Hepatocyte (in vitro differentiated cells): ENCODE data around the gene SND1. TPM values are rescaled to one million over a fixed set of nuclear protein-coding genes. Genes with fewer than 3 reads are reported as not detected.
"Not testable (repeated sequence)": the region's sequence is repeated elsewhere in the genome, so short reads cannot be mapped to it uniquely, and the experiment has no call there.

Experiments used
- DNase-seq: peaks from one replicate; pipeline ENCODE4 v3.0.0-alpha.2; 2016; ENCODE audit warnings: low spot score
- H2AFZ ChIP-seq: fragments of 200-600 bp; sonication (generic); 2 replicates; pipeline ENCODE4 v1.6.0; 2016; ENCODE audit warnings: antibody characterized with exemption, mild to moderate bottlenecking
- H3K27ac ChIP-seq: fragments of 200-600 bp; sonication (generic); 2 replicates; pipeline ENCODE4 v1.5.1; 2016; ENCODE audit warnings: mild to moderate bottlenecking
- H3K27me3 ChIP-seq: fragments of 200-600 bp; sonication (generic); 2 replicates; pipeline ENCODE4 v1.6.1; 2016
- H3K36me3 ChIP-seq: fragments of 200-600 bp; sonication (generic); replicated peaks from 2 replicates; pipeline ENCODE4 v1.5.1; 2016; ENCODE audit warnings: low read depth; ENCODE audit not compliant: insufficient read depth
- H3K4me1 ChIP-seq: fragments of 200-600 bp; sonication (generic); 2 replicates; pipeline ENCODE4 v1.5.1; 2016; ENCODE audit warnings: mild to moderate bottlenecking, moderate library complexity; ENCODE audit not compliant: insufficient read depth
- H3K4me2 ChIP-seq: fragments of 200-600 bp; sonication (generic); 2 replicates; pipeline ENCODE4 v1.6.0; 2016
- H3K4me3 ChIP-seq: fragments of 200-600 bp; sonication (generic); 2 replicates; pipeline ENCODE4 v1.5.1; 2016; ENCODE audit warnings: mild to moderate bottlenecking
- H3K79me2 ChIP-seq: fragments of 200-600 bp; sonication (generic); 2 replicates; pipeline ENCODE4 v1.6.0; 2017; ENCODE audit warnings: mild to moderate bottlenecking
- H3K9me2 ChIP-seq: fragments of 200-600 bp; sonication (generic); replicated peaks from 2 replicates; pipeline ENCODE4 v1.6.0; 2017; ENCODE audit warnings: mild to moderate bottlenecking; ENCODE audit not compliant: insufficient read depth
- H3K9me3 ChIP-seq: fragments of 200-600 bp; sonication (generic); 2 replicates; pipeline ENCODE4 v1.5.1; 2016; ENCODE audit warnings: low read depth, mild to moderate bottlenecking
- H4K20me1 ChIP-seq: fragments of 200-600 bp; sonication (generic); 2 replicates; pipeline ENCODE4 v1.6.0; 2016; ENCODE audit warnings: mild to moderate bottlenecking; ENCODE audit not compliant: insufficient read depth, poor library complexity, severe bottlenecking
- CTCF ChIP-seq: fragments of 200-600 bp; sonication (generic); IDR thresholded peaks from 2 replicates; pipeline ENCODE4 v1.5.1; 2016; ENCODE audit warnings: antibody characterized with exemption, mild to moderate bottlenecking; ENCODE audit not compliant: poor library complexity
- EZH2 ChIP-seq: fragments of 200-600 bp; sonication (generic); IDR thresholded peaks from 2 replicates; pipeline ENCODE4 v1.6.1; 2016; ENCODE audit warnings: antibody characterized with exemption, mild to moderate bottlenecking, borderline replicate concordance
- EZH2phosphoT487 ChIP-seq: fragments of 200-600 bp; sonication (generic); IDR thresholded peaks from one replicate; pipeline ENCODE4 v1.6.1; 2018; ENCODE audit warnings: antibody characterized with exemption, mild to moderate bottlenecking, low read depth, moderate library complexity; ENCODE audit not compliant: unreplicated experiment, severe bottlenecking
- WGBS: methylation state at CpG from one replicate; pipeline ENCODE4 v1.1.6; 2016; ENCODE audit warnings: low lambda C conversion rate; ENCODE audit errors: missing lambda C conversion rate; 5-methylcytosine and 5-hydroxymethylcytosine counted together
- polyA plus RNA-seq: library from polyadenylated mRNA; unstranded; fragments of >200 nt; fragmentation: Nextera tagmentation; extraction: Ambion mirVana; gene quantifications from 2 replicates; pipeline ENCODE4 v1.2.1, GENCODE V29; 2016
- total RNA-seq: library from RNA; depleted of rRNA; stranded (reverse); fragments of >200 nt; gene quantifications from 2 replicates; pipeline ENCODE4 v1.2.3, GENCODE V29; 2014

The SND1 gene
- total and polyA plus RNA-seq, 2 experiments from 2014 or later: 141 to 200 TPM

GRCh38 chr7:128105228-128106022 is 453.4 kb downstream of the SND1 start:
- Histone ChIP-seq H3K4me1 (no peaks in the 10 kb centered on the region), H3K9me3 (no peaks in the 10 kb centered on the region), H3K27me3 (peaks cover 12% of the 10 kb centered on the region), H3K9me2 (no peaks in the 10 kb centered on the region), H3K36me3 (no peaks in the 10 kb centered on the region), H4K20me1 (no peaks in the 10 kb centered on the region), H3K4me2 (no peak overlapping the region), H3K4me3 (no peak overlapping the region), H3K79me2 (no peaks in the 10 kb centered on the region), H2AFZ (no peak overlapping the region), H3K27ac (no peak overlapping the region)
- no peak for TF ChIP-seq EZH2phosphoT487
- TF ChIP-seq EZH2: no peak
- DNase-seq: no peak
- WGBS: 90% methylated on average over 11 of the region's 11 CpGs

GRCh38 chr7:128106821-128107220 is 454.8 kb downstream of the SND1 start:
- TF ChIP-seq CTCF: no peak
- no peak for TF ChIP-seq EZH2phosphoT487
- TF ChIP-seq EZH2: no peak
- H2AFZ ChIP-seq: no peak overlapping the region
- peaks cover 12% of the 10 kb centered on the region for H3K27me3 ChIP-seq
- H3K9me2 ChIP-seq: no peaks in the 10 kb centered on the region
- H3K36me3 ChIP-seq: no peaks in the 10 kb centered on the region
- H3K4me1 ChIP-seq: no peaks in the 10 kb centered on the region
- no peak overlapping the region for H3K4me2 ChIP-seq
- no peak for DNase-seq
- no peak overlapping the region for H3K27ac ChIP-seq
- H3K9me3 ChIP-seq: no peaks in the 10 kb centered on the region
- H4K20me1 ChIP-seq: no peaks in the 10 kb centered on the region
- H3K79me2 ChIP-seq: no peaks in the 10 kb centered on the region
- no peak overlapping the region for H3K4me3 ChIP-seq
- 76% methylated on average over 1 of the region's 1 CpG for WGBS

- WGBS: 85% methylated on average over 5 of the region's 12 CpGs
- peaks cover 12% of the 10 kb centered on the region for H3K27me3 ChIP-seq
- H3K9me3 ChIP-seq, H3K79me2 ChIP-seq, H2AFZ ChIP-seq, H4K20me1 ChIP-seq, H3K4me2 ChIP-seq, H3K4me1 ChIP-seq, DNase-seq, H3K27ac ChIP-seq, H3K9me2 ChIP-seq, H3K36me3 ChIP-seq, H3K4me3 ChIP-seq: not testable (repeated sequence)
These were observed 455.5 kb downstream of the SND1 start for GRCh38 chr7:128107516-128107915.

GRCh38 chr7:128108129-128108528 is 456.1 kb downstream of the SND1 start:
- Histone ChIP-seq H3K4me3 (no peak overlapping the region), H2AFZ (no peak overlapping the region)
- 82% methylated on average over 4 of the region's 7 CpGs for WGBS

More at GRCh38 chr7:128108129-128108528, 456.1 kb downstream of the SND1 start:
- no peaks in the 10 kb centered on the region for H3K9me3 ChIP-seq
- no peak for DNase-seq
- no peaks in the 10 kb centered on the region for H3K79me2 ChIP-seq
- H3K27me3 ChIP-seq: peaks cover 12% of the 10 kb centered on the region
- no peaks in the 10 kb centered on the region for H3K36me3 ChIP-seq
- TF ChIP-seq CTCF (no peak), EZH2 (no peak)
- no peak overlapping the region for H3K4me2 ChIP-seq
- no peaks in the 10 kb centered on the region for H4K20me1 ChIP-seq
- H3K27ac ChIP-seq: no peak overlapping the region
- no peaks in the 10 kb centered on the region for H3K9me2 ChIP-seq
- H3K4me1 ChIP-seq: no peaks in the 10 kb centered on the region
